ENCODE data around the gene TMEM26. TPM values are rescaled to one million over a fixed set of nuclear protein-coding genes. Genes with fewer than 3 reads are reported as not detected.

The TMEM26 gene
- total RNA-seq, 3 donors from 2014 or later (not counting 1 experiment from before 2014, with no cell fraction given), result not detected

- no peak overlapping the region for H3K4me3 Mint-ChIP-seq
- no peaks in the 10 kb centered on the region for H3K4me1 Mint-ChIP-seq
- DNase-seq (no peak), ATAC-seq (no peak)
- H3K36me3 Mint-ChIP-seq, result no peaks in the 10 kb centered on the region
- TF ChIP-seq CTCF (IDR thresholded peaks at IDR 0.05), result no peak
- intact Hi-C loops (cut with micrococcal nuclease), result no loop called here
- Histone ChIP-seq H3K9me3 (ENCODE audit: control insufficient read depth, insufficient read depth, low read length) (no peaks in the 10 kb centered on the region), H3K4me3 (ENCODE audit: low read length) (no peak overlapping the region), H3K36me3 (ENCODE audit: control insufficient read depth, insufficient read depth, low read length) (no peaks in the 10 kb centered on the region), H3K27me3 (ENCODE audit: control insufficient read depth, insufficient read depth, low read length) (peaks cover 3% of the 10 kb centered on the region), H3K27ac (ENCODE audit: low read length) (no peak overlapping the region), H3K4me1 (ENCODE audit: control insufficient read depth, insufficient read depth, low read length) (no peaks in the 10 kb centered on the region)
- H3K27me3 Mint-ChIP-seq (ENCODE audit: low read depth in 2 of 2), result no peaks in the 10 kb centered on the region
- no peaks in the 10 kb centered on the region for H3K9me3 Mint-ChIP-seq
- no peak overlapping the region for H3K27ac Mint-ChIP-seq
Observed at GRCh38 chr10:61406242-61406641, 46.9 kb downstream of the TMEM26 start.

GRCh38 chr10:61404751-61405150, 48.4 kb downstream of the TMEM26 start:
- peaks cover 3% of the 10 kb centered on the region for H3K27me3 ChIP-seq (ENCODE audit: control insufficient read depth, insufficient read depth, low read length)
- intact Hi-C loops (cut with micrococcal nuclease), result no loop called here
- H3K36me3 ChIP-seq (ENCODE audit: control insufficient read depth, insufficient read depth, low read length), result no peaks in the 10 kb centered on the region
- no peak overlapping the region for H3K4me3 ChIP-seq (ENCODE audit: low read length)
- H3K4me1 ChIP-seq (ENCODE audit: control insufficient read depth, insufficient read depth, low read length), result no peaks in the 10 kb centered on the region
- DNase-seq, result no peak
- H3K9me3 Mint-ChIP-seq, result no peaks in the 10 kb centered on the region
- no peak overlapping the region for H3K27ac ChIP-seq (ENCODE audit: low read length)
- H3K4me3 Mint-ChIP-seq, result no peak overlapping the region
- H3K36me3 Mint-ChIP-seq, result no peaks in the 10 kb centered on the region
- ATAC-seq, result no peak
- TF ChIP-seq CTCF (IDR thresholded peaks at IDR 0.05), result no peak
- no peaks in the 10 kb centered on the region for H3K27me3 Mint-ChIP-seq (ENCODE audit: low read depth in 2 of 2)
- no peaks in the 10 kb centered on the region for H3K4me1 Mint-ChIP-seq
- no peak overlapping the region for H3K27ac Mint-ChIP-seq
- H3K9me3 ChIP-seq (ENCODE audit: control insufficient read depth, insufficient read depth, low read length), result no peaks in the 10 kb centered on the region

- Histone ChIP-seq H3K9me3 (ENCODE audit: control insufficient read depth, insufficient read depth, low read length) (no peaks in the 10 kb centered on the region), H3K27me3 (ENCODE audit: control insufficient read depth, insufficient read depth, low read length) (peaks cover 3% of the 10 kb centered on the region), H3K4me3 (ENCODE audit: low read length) (no peak overlapping the region), H3K27ac (ENCODE audit: low read length) (no peak overlapping the region), H3K36me3 (ENCODE audit: control insufficient read depth, insufficient read depth, low read length) (no peaks in the 10 kb centered on the region), H3K4me1 (ENCODE audit: control insufficient read depth, insufficient read depth, low read length) (no peaks in the 10 kb centered on the region)
- H3K9me3 Mint-ChIP-seq, result no peaks in the 10 kb centered on the region
- H3K4me3 Mint-ChIP-seq, result no peak overlapping the region
- DNase-seq (no peak), ATAC-seq (no peak)
- H3K4me1 Mint-ChIP-seq, result peaks cover 8 to 9% of the 10 kb centered on the region in 2 donors
- H3K36me3 Mint-ChIP-seq, result no peaks in the 10 kb centered on the region
- H3K27ac Mint-ChIP-seq, result no peak overlapping the region
- TF ChIP-seq CTCF (IDR thresholded peaks at IDR 0.05), result no peak
- intact Hi-C loops (cut with micrococcal nuclease), result no loop called here
- WGBS (ENCODE audit: insufficient coverage), result no CpG with 5 or more reads among the region's 1 CpG
- H3K27me3 Mint-ChIP-seq (ENCODE audit: low read depth in 2 of 2), result no peaks in the 10 kb centered on the region
Observed at GRCh38 chr10:61400524-61400923, 52.7 kb downstream of the TMEM26 start.

GRCh38 chr10:61399406-61399805, 53.8 kb downstream of the TMEM26 start:
- ATAC-seq, result no peak
- no peaks in the 10 kb centered on the region for H3K9me3 Mint-ChIP-seq
- intact Hi-C loops (cut with micrococcal nuclease), result no loop called here

More at GRCh38 chr10:61399406-61399805, 53.8 kb downstream of the TMEM26 start:
- H3K27me3 ChIP-seq (ENCODE audit: control insufficient read depth, insufficient read depth, low read length), result peaks cover 3% of the 10 kb centered on the region
- Mint-ChIP-seq H3K36me3 (no peaks in the 10 kb centered on the region), H3K27ac (no peak overlapping the region), H3K4me1 (peaks cover 8 to 9% of the 10 kb centered on the region in 2 donors), H3K4me3 (no peak overlapping the region), H3K27me3 (ENCODE audit: low read depth in 2 of 2) (no peaks in the 10 kb centered on the region)
- no peaks in the 10 kb centered on the region for H3K4me1 ChIP-seq (ENCODE audit: control insufficient read depth, insufficient read depth, low read length)
- H3K4me3 ChIP-seq (ENCODE audit: low read length), result no peak overlapping the region
- no peaks in the 10 kb centered on the region for H3K9me3 ChIP-seq (ENCODE audit: control insufficient read depth, insufficient read depth, low read length)
- H3K27ac ChIP-seq (ENCODE audit: low read length), result no peak overlapping the region
- DNase-seq, result no peak
- no peak for TF ChIP-seq CTCF (IDR thresholded peaks at IDR 0.05)
- no peaks in the 10 kb centered on the region for H3K36me3 ChIP-seq (ENCODE audit: control insufficient read depth, insufficient read depth, low read length)

Data from natural killer cell (primary cell).